Ovary (tissue), 9 donors: ENCODE data around the gene ADCYAP1R1. TPM values are rescaled to one million over a fixed set of nuclear protein-coding genes. Genes with fewer than 3 reads are reported as not detected.

ENCODE experiments used
- DNase-seq, 5 donors: peaks; one replicate each; pipeline ENCODE4 v3.0.0-alpha.2; 2019 to 2020
- H3K27ac ChIP-seq, 2 donors: fragments of 200-600 bp; one replicate each; pipeline versions ENCODE4 v1.5.1 to v1.8.0; 2019 to 2022
- H3K27me3 ChIP-seq: fragments of 200-600 bp; one replicate; pipeline ENCODE4 v1.8.0; 2022
- H3K36me3 ChIP-seq: fragments of 200-600 bp; sonication (generic); one replicate; pipeline ENCODE4 v1.5.1; 2019
- H3K4me1 ChIP-seq: one replicate; pipeline ENCODE4 v1.8.1; 2013; ENCODE audit warnings: mild to moderate bottlenecking, moderate library complexity; ENCODE audit not compliant: insufficient read depth
- H3K4me3 ChIP-seq: fragments of 200-600 bp; sonication (generic); one replicate; pipeline ENCODE4 v1.5.1; 2017
- H3K9me3 ChIP-seq, 2 donors: fragments of 200-600 bp in 1 of 2; sonication (generic) in 1 of 2; one replicate each; pipeline versions ENCODE4 v1.5.1 to v1.8.1; 2013 to 2019; ENCODE audit warnings: mild to moderate bottlenecking in 1 of 2, moderate library complexity in 1 of 2
- CTCF ChIP-seq, 3 donors: fragments of 450-650 bp in 2 of 3; fragments of 200-600 bp in 1 of 3; IDR thresholded peaks; one replicate each; pipeline versions ENCODE4 v1.5.1 to v1.8.0; 2016 to 2022; ENCODE audit warnings: antibody characterized with exemption in 3 of 3, mild to moderate bottlenecking in 1 of 3
- EP300 ChIP-seq: sonication (generic); formaldehyde crosslinking; IDR thresholded peaks from one replicate; pipeline ENCODE4 v1.6.1; 2017; ENCODE audit warnings: antibody characterized with exemption
- POLR2A ChIP-seq: fragments of 450-650 bp; IDR thresholded peaks from one replicate; pipeline ENCODE4 v1.6.1; 2017; ENCODE audit warnings: antibody characterized with exemption, mild to moderate bottlenecking, moderate library complexity
- WGBS, 3 donors: extraction: QIAGEN DNeasy Blood & Tissue Kit in 1 of 3; methylation state at CpG; one replicate each; pipeline versions ENCODE4 v1.1.5 to v1.1.7; 2013 to 2017; 5-methylcytosine and 5-hydroxymethylcytosine counted together
- intact Hi-C, 4 donors: fragments of 100-400 bp; cut with DNase I; formaldehyde crosslinking; loops; one replicate each; pipeline versions ENCODE4 v1.11.0 to v1.15.1; 2022 to 2023
- polyA plus RNA-seq, 2 donors: library from polyadenylated mRNA; stranded (reverse); fragments of 200-250 nt in 1 of 2; fragments of 350-450 nt in 1 of 2; fragmentation: Illumina TruSeq in 1 of 2; extraction: RNeasy Lipid Tissue Mini Kit (QIAGEN cat#74804) in 1 of 2; gene quantifications; one replicate each; pipeline ENCODE4 v1.2.3, GENCODE V29; 2013 to 2014
- total RNA-seq, 7 donors: library from RNA; depleted of rRNA in 2 of 7; stranded (reverse); fragments of >200 nt in 2 of 7; fragmentation: NEBNext Ultra II Directional in 3 of 7; extraction: Animal tissue kit (Norgen Biotek cat#: 25700) in 3 of 7; gene quantifications; one replicate each; pipeline versions ENCODE4 v1.1.0 to v1.2.4, GENCODE V29; 2016 to 2023
- donor health status: DM: no; HTN: no; CAD: no; lungs with moderate emphysema.
- donor health status: DM: no; HTN: no; CAD: no.
- donor health status: Bipolar disorder and iron deficiency.
- donor health status: DM: yes; HTN: yes; CAD: no.
- donor health status: DM: no; HTN: no; CAD: no.
- donor health status: DM: yes; HTN: yes; CAD: no.

Gene ADCYAP1R1
- total and polyA plus RNA-seq, 9 donors = 0.33 to 9.2 (median 5.0) TPM

GRCh38 chr7:31065021-31065593 is 13.0 kb downstream of the ADCYAP1R1 start:
- Histone ChIP-seq H3K9me3 (no peaks in the 10 kb centered on the region), H3K27ac (no peak overlapping the region), H3K4me3 (no peak overlapping the region), H3K4me1 (no peaks in the 10 kb centered on the region), H3K36me3 (no peaks in the 10 kb centered on the region), H3K27me3 (no peaks in the 10 kb centered on the region)
- TF ChIP-seq EP300 (no peak), CTCF (IDR thresholded peaks at IDR 0.05) (no peak), POLR2A (no peak)
- 62 to 81% (median 74%) methylated on average over 6 of the region's 6 CpGs for WGBS, 3 donors
- intact Hi-C loops = no loop called here
- DNase-seq = no peak

DNA sequence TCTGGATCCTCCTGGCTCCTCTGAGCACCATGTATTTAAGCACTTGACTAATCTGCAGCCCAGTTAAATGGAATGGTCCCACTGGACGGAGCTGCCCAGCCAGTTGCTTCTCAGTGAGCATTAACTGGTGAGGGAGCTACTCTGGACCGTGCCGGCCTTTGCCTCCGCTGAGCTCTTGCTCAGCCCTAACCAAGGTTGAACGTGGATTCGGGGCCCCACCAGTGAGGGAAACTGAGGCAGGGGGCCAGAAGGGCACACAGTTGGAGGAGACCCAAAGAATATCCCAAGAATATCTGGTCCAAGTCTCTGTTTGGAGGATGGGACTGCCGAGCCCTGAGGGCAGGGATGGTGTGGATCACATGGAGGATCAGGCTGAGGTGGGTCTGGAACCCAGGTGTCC is 13.7 kb downstream of the ADCYAP1R1 start:
- H3K36me3 ChIP-seq = no peaks in the 10 kb centered on the region
- DNase-seq = no peak
- H3K9me3 ChIP-seq = no peaks in the 10 kb centered on the region
- no peak overlapping the region for H3K27ac ChIP-seq
- H3K4me1 ChIP-seq = no peaks in the 10 kb centered on the region
- intact Hi-C loops = no loop called here
- no peaks in the 10 kb centered on the region for H3K27me3 ChIP-seq
- H3K4me3 ChIP-seq = no peak overlapping the region
- no peak for TF ChIP-seq POLR2A
- no peak for TF ChIP-seq EP300
- TF ChIP-seq CTCF (IDR thresholded peaks at IDR 0.05) = no peak
- 92 to 99% (median 95%) methylated on average over 7 of the region's 7 CpGs for WGBS, 3 donors

DNA sequence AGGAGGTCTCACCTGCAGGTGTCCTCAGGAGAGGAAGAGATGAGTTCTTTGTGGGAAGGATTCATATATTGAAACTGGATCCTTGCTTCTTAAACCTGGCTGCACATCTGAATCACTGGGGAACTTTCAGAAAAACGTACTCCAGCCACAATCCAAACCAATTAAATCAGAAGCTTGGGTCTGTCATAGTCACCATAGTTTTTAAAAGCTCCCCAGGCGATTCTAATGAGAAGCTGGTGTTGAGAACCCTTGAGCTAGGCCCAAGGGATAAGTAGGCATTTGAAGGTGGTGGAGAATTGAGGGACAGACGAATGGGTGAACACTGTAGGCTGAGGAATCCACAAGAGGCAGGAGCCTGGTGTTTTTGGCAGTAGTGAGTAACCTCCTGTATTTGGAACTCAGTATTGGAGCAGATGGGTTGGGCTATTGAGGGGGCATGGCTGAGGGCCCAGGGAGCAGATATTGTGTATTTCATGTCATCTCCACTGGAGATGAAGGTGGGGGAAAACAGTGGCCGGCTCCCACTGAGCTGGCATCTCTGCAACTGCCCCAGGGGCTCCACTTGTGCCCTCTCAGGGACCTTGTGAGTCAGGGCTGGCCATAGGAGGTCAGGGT is 14.5 kb downstream of the ADCYAP1R1 start:
- no peak for DNase-seq
- Histone ChIP-seq H3K4me3 (no peak overlapping the region), H3K27ac (no peak overlapping the region), H3K9me3 (no peaks in the 10 kb centered on the region), H3K36me3 (no peaks in the 10 kb centered on the region), H3K27me3 (no peaks in the 10 kb centered on the region), H3K4me1 (no peaks in the 10 kb centered on the region)
- 70 to 82% (median 75%) methylated on average over 4 of the region's 4 CpGs for WGBS, 3 donors
- intact Hi-C loops = no loop called here
- TF ChIP-seq POLR2A (no peak), EP300 (no peak), CTCF (IDR thresholded peaks at IDR 0.05) (no peak)

DNA sequence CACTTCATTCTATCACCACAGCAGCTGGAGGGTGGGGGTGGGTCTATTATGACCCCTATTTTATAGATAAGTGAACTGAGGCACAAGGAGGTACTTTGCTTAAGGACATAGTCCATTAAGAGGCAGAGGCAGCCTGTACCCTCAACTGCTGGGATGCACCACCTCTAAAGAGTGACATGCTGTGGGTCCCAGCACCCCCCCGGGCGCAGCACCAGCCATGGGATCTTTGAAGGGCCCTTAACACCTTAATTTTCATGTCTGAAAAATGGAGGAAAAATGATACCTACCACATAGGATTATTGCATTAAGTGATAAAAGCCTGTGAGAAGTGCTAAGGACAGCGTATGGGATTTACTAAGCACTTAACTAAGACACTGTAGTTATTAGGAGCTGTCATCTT is 15.4 kb downstream of the ADCYAP1R1 start:
- intact Hi-C loops = no loop called here

More for the DNA sequence above, 15.4 kb downstream of the ADCYAP1R1 start:
- H3K4me3 ChIP-seq = no peak overlapping the region
- no peak for TF ChIP-seq EP300
- TF ChIP-seq POLR2A = no peak
- TF ChIP-seq CTCF (IDR thresholded peaks at IDR 0.05) = no peak
- no peaks in the 10 kb centered on the region for H3K36me3 ChIP-seq
- no peaks in the 10 kb centered on the region for H3K27me3 ChIP-seq
- H3K27ac ChIP-seq = no peak overlapping the region
- 75 to 100% (median 88%) methylated on average over 3 of the region's 3 CpGs for WGBS, 3 donors
- no peaks in the 10 kb centered on the region for H3K4me1 ChIP-seq
- H3K9me3 ChIP-seq = no peaks in the 10 kb centered on the region
- DNase-seq = peak in 1 of 5 donors; percentile 12
